ENCODE data around the gene TBXAS1.

The TBXAS1 gene

DNA sequence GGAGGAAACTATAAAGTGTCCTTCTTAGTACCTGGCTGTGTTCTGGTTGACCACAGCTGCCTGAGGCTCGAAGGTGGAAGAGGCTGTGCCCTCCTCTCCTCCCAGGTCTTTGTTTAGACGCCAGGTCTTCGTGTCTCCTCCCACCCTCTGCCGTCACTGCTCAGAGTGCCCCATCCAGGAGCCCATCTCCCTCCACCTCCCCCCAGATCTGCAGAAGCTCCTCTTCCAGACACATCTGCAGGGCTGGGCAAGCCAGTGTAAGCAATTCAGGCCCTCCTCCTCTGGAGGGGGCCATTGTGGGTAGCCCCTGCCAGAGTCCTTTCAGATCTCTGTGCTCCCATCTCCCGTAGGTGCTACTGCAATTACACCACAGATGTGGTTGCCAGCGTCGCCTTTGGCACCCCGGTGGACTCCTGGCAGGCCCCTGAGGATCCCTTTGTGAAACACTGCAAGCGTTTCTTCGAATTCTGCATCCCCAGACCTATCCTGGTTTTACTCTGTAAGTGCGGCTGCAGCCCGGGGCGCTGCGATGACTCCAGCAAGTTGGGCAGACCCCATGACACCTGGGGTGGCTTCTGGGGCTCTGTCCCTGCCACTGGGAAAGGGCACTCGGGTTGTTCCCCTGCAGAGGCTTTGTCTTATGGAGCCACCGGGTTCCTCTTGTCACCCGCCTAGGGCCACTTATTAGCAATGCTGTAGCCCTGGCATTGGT is 126.2 kb downstream of the TBXAS1 start:
- DNase-seq (ENCODE audit: low read depth, low spot score): no peak
- CTCF ChIA-PET: interaction anchor here (1.0 to 2.2 kb wide), 2 partner anchors 334 to 336 kb away, joined by 3 to 8 read pairs; no protein-coding TSS in a partner anchor
- TF ChIP-seq, protein P1, sequence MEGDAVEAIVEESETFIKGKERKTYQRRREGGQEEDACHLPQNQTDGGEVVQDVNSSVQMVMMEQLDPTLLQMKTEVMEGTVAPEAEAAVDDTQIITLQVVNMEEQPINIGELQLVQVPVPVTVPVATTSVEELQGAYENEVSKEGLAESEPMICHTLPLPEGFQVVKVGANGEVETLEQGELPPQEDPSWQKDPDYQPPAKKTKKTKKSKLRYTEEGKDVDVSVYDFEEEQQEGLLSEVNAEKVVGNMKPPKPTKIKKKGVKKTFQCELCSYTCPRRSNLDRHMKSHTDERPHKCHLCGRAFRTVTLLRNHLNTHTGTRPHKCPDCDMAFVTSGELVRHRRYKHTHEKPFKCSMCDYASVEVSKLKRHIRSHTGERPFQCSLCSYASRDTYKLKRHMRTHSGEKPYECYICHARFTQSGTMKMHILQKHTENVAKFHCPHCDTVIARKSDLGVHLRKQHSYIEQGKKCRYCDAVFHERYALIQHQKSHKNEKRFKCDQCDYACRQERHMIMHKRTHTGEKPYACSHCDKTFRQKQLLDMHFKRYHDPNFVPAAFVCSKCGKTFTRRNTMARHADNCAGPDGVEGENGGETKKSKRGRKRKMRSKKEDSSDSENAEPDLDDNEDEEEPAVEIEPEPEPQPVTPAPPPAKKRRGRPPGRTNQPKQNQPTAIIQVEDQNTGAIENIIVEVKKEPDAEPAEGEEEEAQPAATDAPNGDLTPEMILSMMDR (IDR thresholded peaks at IDR 0.05; ENCODE audit: insufficient read depth, low read length, missing control alignments): no peak
- H3K4me3 ChIP-seq (ENCODE audit: low read depth, low read length): no peak overlapping the region
- POLR2A ChIA-PET: no interaction called here

DNA sequence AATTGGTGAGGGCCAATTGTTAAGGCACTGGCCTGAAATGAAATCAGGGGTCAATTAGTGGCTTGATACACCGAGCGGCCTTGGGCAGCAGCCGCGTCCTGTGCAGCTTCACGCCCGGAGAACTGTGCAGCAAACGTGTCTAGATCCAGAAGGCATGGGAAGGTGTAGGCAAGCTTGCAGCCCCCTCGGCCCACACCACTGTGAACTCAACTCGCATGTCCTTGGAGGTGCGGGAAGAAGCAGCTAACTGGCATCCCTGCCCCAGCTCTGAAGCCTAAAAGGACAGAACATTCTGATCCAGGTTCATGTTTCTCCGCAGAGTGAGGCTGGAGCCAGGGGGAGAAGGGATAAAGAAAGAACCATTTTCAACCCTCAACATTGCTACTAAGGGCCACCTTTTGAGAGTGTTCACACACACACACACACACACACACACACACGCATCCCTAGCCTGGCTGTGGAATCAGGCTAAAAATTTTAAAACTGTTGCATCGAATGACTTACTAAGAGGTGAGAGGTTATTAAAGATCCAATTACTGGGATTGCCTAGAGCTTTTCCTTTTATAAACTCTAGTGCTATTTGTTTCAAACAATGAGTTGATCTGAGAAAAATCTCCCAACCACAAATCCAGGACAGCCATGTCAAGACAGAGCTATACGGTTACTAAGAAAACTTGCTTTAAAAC is 129.7 kb downstream of the TBXAS1 start:
- CTCF ChIA-PET: interaction anchor here (1.1 to 1.4 kb wide), 2 partner anchors 47 to 356 kb away, joined by 3 read pairs; no protein-coding TSS in a partner anchor
- TF ChIP-seq, protein P1 (IDR thresholded peaks at IDR 0.05; ENCODE audit: insufficient read depth, low read length, missing control alignments): no peak
- no peak for DNase-seq (ENCODE audit: low read depth, low spot score)
- H3K4me3 ChIP-seq (ENCODE audit: low read depth, low read length): no peak overlapping the region
- POLR2A ChIA-PET: no interaction called here

DNA sequence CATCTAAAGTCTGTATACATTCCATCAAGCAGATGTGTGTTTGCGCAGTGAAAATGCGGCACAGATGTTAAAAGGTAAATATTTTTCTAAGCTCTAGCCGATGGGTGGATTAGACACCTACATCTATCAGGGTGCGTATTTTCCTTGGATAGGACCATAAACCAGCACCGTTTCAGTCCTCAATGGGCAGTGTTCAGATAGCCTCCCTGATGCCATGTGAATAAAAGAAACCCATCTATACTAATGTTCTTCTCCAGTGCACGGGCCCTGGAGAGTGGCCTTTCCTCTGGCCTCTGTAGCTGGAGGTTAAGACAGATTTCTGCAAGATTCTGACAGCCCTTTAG is 130.2 kb downstream of the TBXAS1 start:
- no peak overlapping the region for H3K4me3 ChIP-seq (ENCODE audit: low read depth, low read length)
- DNase-seq (ENCODE audit: low read depth, low spot score): no peak
- TF ChIP-seq, protein P1 (IDR thresholded peaks at IDR 0.05; ENCODE audit: insufficient read depth, low read length, missing control alignments): no peak
- ChIA-PET POLR2A (no interaction called here), CTCF (interaction anchor here (1.1 to 1.4 kb wide), 2 partner anchors 47 to 357 kb away, joined by 3 read pairs; no protein-coding TSS in a partner anchor)

DNA sequence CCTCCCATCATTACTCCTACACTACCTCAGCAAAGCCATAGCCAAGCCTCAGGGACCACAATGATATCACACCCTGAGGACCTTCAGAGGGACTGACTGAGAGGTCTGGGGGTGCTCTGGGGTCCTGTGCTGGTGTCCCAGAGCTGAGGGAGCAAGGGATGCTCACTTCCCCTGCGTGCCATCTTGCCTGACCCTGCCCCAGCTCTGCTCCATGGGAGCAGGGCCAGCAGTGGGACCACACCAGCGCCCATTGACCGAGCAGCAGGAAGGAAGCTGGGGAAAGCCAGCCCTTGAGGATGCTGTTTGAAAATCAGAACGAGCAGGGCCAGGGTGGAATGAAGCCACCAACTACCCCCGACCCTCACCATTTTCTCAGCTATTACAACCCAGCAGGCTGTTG is 130.7 kb downstream of the TBXAS1 start:
- CTCF ChIA-PET: interaction anchor here (1.1 to 1.4 kb wide), 2 partner anchors 46 to 357 kb away, joined by 3 read pairs; no protein-coding TSS in a partner anchor

DNA sequence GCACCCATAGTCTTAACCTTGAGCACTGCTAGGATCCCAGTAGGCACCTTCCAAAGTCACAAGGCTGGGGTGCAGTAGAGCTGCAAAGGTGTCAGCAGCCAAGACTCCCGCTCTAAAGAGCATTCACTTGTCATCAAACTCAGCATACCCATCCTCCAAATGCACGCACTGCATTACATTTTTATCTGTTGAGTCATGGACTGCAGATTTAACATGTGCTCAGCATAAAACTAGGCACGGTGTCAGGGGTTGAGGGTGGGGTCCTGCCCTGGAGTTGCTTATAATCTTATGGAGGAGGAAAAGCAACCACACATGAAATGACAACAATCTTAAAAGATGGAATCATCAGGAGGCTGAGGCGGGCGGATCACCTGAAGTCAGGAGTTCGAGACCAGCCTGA is 131.1 kb downstream of the TBXAS1 start:
- TF ChIP-seq, protein P1 (IDR thresholded peaks at IDR 0.05; ENCODE audit: insufficient read depth, low read length, missing control alignments): no peak
- no peak for DNase-seq (ENCODE audit: low read depth, low spot score)
- CTCF ChIA-PET: no interaction called here
- H3K4me3 ChIP-seq (ENCODE audit: low read depth, low read length): no peak overlapping the region
- POLR2A ChIA-PET: no interaction called here

More for the DNA sequence above, 130.7 kb downstream of the TBXAS1 start:
- POLR2A ChIA-PET: no interaction called here
- TF ChIP-seq, protein P1 (IDR thresholded peaks at IDR 0.05; ENCODE audit: insufficient read depth, low read length, missing control alignments): no peak
- H3K4me3 ChIP-seq (ENCODE audit: low read depth, low read length): no peak overlapping the region
- DNase-seq (ENCODE audit: low read depth, low spot score): no peak

DNA sequence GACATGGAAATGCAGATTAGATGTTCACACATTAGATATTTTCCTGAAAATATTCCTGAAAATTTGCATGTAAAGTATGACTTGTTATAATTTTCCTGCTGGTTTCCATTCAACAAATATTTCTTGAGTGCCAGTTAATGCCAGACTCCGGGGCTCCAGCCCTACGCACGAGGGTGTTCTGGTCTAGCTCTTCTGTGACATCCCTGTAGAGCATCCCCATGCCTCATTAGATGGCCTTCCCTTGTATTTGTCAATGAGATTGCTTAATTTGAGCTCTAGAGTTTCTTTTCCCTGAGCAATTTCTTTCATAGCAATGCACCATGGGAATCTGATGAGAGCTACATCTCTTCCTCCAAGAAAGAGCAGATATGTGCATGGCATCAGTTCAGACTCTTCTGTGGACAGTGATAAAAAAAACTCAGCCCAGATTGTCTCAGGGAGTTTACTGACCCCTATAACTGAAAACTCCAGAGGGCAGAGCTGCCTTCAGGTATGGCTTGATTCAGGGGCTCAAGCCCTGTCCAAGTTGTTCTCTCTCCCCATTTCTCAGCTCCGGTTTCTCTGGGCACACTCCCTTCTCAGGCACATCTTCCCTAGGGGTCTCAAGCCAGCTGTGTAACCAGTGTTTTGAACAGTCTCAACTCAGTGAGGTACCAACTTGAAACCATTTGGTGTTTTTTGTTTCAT is 137.0 kb downstream of the TBXAS1 start:
- ChIA-PET CTCF (interaction anchor here (0.5 to 1.9 kb wide), 2 partner anchors 364 to 612 kb away, joined by 3 to 5 read pairs; no protein-coding TSS in a partner anchor), POLR2A (interaction anchor here (0.6 kb wide), 1 partner anchor 232 kb away, joined by 5 read pairs; no protein-coding TSS in a partner anchor)
- TF ChIP-seq, protein P1 (IDR thresholded peaks at IDR 0.05; ENCODE audit: insufficient read depth, low read length, missing control alignments): no peak
- no peak for DNase-seq (ENCODE audit: low read depth, low spot score)
- no peak overlapping the region for H3K4me3 ChIP-seq (ENCODE audit: low read depth, low read length)
